ENCODE results near the gene NTNG2. TPM values are rescaled to one million over a fixed set of nuclear protein-coding genes. Genes with fewer than 3 reads are reported as not detected.

NTNG2 gene
- total RNA-seq, 2 donors from 2014 or later: 5.0 to 6.5 TPM

DNA sequence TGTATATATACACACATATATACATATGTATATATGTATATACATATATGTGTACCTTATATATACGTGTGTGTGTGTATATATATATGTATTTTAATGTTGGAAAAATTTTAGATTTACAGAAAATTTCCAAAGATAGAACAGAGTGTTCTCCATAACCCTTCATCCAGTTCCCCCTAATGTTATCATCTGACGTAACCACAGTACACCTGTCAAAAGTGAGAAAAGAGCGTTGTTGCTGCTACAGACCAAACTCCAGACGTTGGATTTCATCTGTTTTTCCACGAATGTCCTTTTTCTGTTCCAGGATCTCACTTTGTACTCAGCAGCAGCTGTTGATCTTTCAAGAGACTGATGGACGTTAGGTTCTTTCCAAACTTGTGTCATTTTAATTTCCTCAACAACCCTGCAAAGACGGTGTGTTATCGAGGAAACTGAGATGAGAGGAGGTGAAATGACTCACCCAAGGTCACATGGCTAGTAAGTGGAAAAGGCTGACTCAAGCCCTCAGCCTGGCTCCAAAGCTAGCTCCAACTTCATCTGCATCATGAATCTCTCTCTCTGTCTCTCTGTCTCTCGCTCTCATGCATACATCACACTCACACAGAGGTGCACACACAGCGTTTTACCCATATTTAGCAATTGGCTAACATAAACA lies 17.0 kb upstream of the NTNG2 start:
- DNase-seq: no peak
- intact Hi-C loops (cut with DNase I): no loop called here
- no peak for ATAC-seq

DNA sequence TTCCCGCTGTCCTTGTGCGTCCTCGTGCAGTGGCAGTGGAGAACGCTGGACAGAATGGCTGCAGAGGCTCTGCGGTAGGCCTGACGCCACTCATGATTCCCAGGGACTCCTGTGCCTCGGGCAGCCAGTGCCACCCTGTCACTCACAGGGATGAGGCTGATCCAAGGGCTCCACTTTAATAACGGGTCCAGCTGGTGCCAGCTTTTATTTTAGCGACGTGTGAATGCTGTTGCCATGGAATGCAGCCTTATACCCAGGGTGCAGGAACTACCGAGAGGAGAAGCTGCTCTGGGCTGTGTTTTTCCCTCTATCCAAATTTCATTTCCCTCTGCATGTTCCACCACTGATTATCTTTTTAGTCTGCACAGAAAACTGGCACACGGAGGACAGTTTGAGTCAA lies 15.8 kb upstream of the NTNG2 start:
- intact Hi-C loops (cut with DNase I): no loop called here
- no peak for DNase-seq
- ATAC-seq: no peak

DNA sequence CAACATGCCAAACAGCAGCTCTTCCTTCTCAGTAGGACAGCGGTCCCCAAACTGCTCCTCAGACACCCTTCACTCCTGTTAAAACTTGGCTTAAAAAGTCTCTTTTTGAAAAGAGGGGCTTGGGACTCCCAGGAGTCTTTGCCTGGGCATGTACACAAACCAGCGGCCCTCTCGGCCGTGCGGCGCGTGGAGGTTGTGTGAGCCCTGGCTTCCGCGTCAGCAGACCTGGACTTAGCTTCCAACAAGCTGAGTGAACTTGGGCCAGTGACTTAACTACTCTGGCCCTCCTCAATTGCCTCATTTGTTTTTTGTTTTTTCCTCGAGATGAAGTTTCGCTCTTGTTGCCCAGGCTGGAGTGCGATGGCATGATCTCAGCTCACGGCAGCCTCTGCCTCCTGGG lies 15.3 kb upstream of the NTNG2 start:
- intact Hi-C loops (cut with DNase I): no loop called here
- no peak for ATAC-seq
- no peak for DNase-seq

DNA sequence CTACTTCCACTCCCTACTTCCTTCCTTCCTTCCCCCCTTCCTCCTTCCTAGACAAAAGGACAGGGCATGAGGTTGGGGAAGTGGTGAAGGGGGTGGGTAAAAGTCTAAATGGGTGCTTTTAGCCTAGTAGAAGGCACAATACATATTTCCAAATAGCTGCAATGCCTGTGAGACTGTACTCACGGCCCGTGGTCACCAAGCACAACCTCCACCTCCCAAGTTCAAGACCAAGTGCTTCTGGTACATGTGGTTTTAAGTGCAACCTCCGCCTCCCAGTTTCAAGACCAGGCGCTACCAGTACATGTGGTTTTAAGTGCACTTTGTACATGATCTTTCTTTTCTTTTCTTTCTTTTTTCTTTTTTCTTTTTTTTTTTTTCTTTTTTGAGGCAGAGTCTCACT lies 14.5 kb upstream of the NTNG2 start:
- intact Hi-C loops (cut with DNase I): no loop called here
- ATAC-seq: no peak
- no peak for DNase-seq

DNA sequence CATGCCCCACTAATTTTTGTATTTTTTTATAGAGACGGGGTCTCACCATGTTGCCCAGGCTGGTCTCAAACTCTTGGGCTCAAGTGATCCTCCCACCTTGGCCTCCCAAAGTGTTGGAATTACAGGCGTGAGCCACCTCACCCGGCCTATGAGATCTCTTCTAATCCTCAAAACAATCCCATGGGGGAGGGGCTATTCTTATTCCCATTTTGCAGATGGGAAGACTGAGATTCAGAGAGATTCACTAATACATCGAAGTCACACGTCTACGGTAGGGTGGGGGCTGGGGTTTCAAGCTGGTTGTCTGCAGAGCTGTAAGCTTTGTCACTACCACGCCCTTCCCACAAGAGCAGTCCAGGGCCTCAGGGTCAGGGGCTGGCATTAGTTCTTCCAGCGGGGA lies 14.0 kb upstream of the NTNG2 start:
- ATAC-seq: no peak
- intact Hi-C loops (cut with DNase I): no loop called here
- DNase-seq: no peak

DNA sequence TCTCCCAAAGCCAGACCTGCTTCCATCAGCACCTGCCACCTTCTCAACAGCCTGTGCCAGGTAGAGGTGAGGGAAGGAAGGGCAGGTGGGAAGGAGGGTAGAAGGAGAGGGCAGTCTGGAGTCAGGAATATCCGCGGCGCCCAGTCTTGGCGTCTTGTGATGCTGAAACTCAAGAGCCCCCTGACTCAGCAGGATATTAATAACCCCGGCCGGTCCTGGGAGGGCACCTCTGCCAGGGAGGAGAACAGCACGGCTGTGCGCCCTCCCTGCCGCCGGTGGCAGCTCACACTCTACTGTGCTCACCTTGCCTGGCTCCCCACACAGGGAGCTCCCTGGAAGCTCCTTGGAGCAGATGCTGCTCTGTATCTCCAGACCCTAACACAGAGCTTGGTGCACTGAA lies 11.6 kb upstream of the NTNG2 start:
- peak; percentile 34 to 87 for ATAC-seq
- no peak for DNase-seq
- intact Hi-C loops (cut with DNase I): no loop called here

DNA sequence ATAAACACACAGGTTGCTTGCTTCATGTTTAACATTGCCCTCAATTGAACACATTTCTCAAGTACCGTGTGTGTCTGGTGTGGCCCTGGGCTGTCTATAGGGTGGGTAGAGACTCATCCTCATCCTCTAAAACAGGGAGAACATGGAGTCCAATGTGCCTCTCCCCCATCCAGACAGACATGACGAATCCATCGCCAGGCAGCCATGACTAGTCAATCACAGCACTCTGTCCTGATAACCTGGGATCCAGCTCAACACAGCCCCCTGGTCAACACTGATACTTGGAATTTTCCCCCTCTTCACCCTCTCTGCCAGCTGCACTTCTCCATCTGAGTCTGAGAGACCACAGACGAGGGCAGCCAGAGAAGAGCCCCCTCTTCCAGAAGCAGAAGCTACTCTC lies 10.7 kb upstream of the NTNG2 start:
- DNase-seq (no peak), ATAC-seq (no peak)
- intact Hi-C loops (cut with DNase I): no loop called here

DNA sequence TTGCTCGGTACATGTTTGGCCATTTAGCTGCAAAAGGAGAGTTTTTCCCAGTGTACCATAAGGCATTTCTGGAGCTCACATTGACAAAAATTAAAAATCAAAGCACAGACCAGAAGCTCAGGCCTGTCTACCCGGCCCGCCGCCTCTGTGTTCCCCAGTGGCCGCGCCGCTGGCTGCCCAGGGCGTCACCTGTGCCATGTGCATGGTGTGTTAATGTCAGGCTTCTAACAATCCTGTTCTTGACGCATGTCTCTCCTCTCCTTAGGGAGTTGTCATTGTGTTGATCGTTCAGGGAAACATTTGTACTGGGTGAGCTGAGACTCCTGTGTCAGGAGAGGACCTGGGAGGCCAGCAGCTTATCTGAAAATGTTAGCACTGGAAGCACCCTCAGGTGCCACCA lies 9.6 kb upstream of the NTNG2 start:
- no peak for DNase-seq
- intact Hi-C loops (cut with DNase I): no loop called here
- ATAC-seq: no peak

DNA sequence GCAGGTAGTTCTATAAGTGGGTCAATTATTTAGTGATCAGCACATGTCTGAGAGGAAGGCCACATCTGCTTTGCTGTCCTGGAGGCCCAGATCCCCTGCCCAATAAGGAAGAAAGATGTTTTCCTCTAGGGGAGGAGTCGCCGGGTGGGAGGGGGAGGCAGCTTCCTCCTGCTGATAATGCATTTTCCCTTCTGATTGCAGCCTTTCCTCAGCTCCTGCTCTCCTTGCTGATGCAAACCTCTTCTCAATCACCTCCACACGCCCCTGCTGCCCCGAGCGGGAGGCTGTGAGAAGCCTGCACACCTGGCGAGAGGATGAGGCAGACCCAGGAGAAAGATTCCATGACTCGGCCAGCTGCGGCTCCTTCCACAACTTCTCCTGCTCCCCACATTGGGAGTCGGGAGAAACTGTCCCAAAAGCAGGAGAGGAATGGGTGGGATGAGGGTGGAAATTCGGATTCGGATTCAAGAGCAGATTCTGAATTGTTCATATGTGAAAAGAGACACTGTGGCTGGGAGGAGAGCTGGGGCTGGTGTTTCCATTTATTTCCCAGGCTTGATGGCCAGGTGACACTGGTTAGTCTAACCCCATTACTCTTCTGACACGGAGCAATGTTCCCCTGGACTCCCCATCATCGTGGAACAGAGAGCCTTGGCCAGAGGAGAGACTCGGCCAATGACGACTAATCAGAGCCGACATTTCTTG lies 6.8 kb upstream of the NTNG2 start:
- DNase-seq (no peak), ATAC-seq (no peak)
- intact Hi-C loops (cut with DNase I): no loop called here

DNA sequence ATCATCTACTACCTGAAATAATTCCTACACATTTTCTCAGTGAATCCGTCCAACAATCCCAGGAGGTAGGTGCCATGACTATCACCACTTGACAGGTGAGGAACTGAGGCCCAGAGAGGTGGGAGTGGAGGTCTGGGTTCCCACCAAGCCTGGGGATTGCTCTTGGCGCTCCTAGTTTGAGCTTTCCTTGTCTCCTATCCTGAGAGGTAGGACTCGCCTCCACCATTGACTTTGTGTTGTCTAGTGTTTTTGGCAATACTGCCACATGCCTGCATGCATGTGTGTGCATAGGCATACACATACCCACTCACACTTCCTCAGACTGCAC lies 6.3 kb upstream of the NTNG2 start:
- intact Hi-C loops (cut with DNase I): no loop called here
- no peak for ATAC-seq
- no peak for DNase-seq

DNA sequence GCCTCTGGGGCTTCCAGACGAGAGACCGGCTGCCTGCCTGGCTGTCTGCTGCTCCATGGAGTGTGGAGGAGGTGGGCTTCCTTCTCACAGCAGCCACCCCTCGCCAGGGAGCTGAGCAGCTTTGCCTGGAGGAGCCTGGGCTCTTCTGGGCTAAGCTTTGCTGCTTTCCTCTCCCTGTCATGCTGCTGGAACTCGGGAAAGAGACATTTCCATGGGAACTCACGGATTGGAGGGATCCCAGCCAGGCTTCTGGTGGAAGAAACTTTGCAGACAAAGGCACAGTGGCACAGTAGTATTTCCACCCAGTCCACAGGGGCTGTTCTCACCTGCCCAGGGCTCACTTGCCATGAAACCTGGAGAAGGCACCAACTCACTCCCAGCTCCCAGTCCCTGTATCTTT lies 5.6 kb upstream of the NTNG2 start:
- DNase-seq (no peak), ATAC-seq (no peak)
- intact Hi-C loops (cut with DNase I): no loop called here

DNA sequence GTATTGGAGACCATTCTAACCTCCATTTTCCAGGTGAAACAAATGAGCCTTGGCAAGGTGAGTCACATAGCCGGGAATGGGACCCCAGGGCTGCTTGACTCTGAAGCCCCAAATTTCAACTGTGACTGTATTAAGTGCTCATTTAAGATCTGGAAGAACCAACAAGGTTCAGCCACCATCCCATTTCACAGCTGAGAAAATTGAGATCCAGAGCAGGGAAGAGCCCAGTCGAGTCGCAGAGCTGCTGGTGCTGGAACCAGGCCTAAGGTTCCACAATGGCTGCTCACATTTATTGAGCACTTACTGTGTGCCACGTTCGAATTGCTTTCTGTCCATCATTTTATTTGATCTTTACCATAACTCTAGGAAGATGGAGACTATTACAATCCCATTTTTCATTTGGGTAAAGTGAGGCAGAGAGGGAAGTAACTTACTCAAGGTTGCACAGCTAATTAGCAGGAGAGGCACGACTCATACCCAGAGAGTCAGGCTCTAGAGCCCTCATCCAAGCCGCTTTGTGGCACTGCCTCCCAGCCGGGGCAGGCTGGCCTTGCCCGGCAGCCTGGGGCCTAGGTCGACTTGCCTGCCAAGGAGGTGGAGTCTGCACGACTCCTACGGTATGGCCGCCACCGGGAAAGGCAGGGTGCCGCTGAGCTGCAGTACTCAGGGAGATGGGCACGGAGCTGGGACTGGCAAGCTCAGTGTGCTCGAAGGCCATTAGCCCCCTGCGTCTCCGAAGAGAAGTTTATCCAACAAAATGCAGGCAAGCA lies 4.3 kb upstream of the NTNG2 start:
- intact Hi-C loops (cut with DNase I): no loop called here
- ATAC-seq (no peak), DNase-seq (no peak)

DNA sequence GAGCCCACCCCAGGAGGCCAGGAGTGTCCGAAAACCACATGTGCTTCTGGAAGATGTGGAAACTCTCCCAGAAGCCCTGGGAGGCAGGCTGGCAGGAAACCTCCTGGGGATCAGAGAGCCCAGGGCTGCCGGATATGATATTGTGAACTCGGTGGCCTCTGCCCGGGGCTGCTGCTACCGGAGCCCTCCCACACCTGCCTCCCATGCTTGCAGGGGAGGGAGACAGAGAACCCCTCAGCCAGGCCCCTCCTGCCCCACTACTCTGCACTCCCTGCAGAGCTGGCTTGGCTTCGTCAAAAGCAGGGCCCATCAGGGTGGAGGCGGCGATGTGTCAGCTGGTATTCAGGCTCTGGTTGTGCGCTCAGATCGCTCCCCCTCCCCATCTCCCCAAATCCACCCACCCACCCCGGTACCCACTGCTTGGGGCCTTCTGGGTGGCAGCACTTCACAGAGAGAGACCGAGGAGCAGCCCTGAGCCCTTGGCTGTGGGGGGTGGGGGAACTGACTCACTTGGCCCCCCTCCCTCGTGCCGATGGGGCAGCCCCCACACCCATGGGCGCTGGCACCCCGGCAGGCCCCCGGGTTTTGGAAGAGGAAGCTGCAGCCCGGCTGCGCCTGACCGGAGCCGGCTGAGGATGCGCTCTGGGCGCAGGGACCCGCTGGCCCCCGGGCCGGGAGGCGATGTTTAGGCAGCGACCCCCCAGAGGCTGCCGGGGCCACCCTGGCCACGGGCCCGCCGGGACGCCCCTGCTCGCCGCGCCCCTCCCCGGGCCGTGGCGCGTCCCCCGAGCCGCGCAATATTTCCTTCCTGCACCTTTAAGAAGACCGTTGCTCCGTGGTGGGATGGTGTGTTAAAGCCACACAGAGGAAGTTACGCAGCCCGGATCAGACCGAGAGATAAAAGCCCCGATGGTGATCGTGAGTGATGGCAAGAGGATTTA lies 786 bp upstream of the NTNG2 start:
- peak; percentile 33 to 36 for ATAC-seq
- no peak for DNase-seq
- intact Hi-C loops (cut with DNase I): no loop called here

DNA sequence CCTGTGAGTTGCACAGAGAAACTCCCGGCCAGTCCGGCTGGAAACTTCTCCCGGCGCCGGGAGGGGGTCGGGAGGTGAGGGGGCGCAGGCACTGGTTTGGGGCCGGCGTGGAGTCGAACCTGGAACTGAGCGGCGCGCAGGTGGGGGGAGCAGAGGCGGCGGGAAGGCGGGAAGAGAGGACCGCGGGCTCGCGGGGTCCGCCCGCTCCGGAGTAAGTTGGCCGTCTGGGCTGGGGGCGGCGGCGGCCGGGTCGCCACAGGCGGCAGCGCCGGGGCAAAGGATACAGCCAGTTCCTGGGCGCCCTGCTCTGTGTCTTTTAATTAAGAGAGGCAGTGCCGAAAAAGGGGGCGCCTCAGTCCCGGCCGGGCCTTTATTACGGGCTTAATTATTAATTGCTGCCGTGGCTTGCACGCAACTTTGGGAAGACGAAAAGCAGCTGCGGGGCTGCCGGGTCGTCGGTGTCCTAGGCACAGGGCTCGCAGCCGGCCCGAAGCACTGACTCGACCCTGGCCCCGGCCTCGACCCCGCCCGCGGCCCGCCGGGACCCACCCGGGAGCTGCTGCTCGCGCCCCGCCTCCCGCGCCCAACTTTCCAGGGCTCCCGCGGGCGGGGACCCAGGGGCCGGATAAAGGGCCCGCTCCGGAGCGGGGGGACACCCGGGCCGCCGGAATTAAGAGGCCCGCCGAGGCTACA lies 1.1 kb downstream of the NTNG2 start:
- no peak for DNase-seq
- intact Hi-C loops (cut with DNase I): no loop called here
- peak; percentile 4 to 7 for ATAC-seq

DNA sequence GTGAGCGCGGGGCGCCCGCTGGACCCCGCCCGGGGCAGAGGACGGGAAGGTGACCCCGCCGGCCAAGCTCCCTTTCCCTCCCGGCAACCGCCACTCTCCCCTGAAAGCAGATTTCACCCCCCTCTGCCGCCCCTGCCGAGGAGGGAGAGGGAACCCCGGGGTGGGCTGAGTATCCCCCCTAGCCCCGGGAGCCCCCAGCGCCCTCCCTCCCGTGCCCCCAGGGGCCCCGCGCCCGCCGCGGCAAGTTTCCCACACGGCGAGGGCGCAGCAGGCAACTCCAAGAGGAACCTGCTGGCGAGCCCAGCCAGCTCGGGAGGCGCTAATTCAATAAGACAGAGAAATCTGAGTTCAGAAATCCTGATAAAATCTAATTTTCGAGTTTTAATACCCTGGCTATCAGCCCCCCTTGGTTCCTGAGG lies 1.6 kb downstream of the NTNG2 start:
- DNase-seq (no peak), ATAC-seq (peak in 1 of 2 donors; percentile 24)
- intact Hi-C loops (cut with DNase I): no loop called here

DNA sequence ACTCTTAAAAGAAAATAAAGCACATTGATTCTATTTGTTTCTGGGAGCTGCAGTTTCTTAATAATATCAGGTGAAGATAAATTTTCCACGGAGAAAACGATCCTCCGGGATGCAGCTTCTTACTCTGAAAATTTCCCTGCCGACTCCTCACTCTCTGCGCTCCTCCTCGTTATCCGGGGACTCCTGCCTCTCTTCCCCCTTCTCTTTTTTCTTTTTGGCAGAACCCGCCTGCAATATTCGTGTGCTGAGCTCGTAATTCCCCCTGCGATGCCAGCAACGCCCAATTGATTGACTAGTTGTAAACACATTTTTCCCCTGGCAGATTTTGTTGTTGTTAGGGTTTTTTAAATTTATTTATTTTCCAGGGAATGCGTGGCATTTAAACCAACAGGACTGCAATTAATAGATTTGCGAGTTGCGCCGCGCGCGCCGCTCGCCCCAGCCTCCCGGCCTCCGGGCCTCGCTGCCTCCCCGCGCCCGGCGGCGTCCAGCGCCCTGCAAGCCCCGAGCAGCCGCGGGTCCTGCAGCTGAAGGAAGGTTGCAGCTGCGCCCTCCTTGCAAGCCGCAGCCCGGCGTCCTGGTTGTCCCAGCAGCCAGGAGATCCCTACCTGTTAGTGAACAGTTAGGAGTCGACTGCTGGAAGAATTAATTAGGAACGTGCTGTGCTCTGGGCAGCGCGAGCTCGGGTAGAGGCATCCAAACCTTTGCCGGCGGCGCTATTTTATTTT lies 2.2 kb downstream of the NTNG2 start:
- ATAC-seq (peak in 1 of 2 donors; percentile 3), DNase-seq (no peak)
- intact Hi-C loops (cut with DNase I): no loop called here

DNA sequence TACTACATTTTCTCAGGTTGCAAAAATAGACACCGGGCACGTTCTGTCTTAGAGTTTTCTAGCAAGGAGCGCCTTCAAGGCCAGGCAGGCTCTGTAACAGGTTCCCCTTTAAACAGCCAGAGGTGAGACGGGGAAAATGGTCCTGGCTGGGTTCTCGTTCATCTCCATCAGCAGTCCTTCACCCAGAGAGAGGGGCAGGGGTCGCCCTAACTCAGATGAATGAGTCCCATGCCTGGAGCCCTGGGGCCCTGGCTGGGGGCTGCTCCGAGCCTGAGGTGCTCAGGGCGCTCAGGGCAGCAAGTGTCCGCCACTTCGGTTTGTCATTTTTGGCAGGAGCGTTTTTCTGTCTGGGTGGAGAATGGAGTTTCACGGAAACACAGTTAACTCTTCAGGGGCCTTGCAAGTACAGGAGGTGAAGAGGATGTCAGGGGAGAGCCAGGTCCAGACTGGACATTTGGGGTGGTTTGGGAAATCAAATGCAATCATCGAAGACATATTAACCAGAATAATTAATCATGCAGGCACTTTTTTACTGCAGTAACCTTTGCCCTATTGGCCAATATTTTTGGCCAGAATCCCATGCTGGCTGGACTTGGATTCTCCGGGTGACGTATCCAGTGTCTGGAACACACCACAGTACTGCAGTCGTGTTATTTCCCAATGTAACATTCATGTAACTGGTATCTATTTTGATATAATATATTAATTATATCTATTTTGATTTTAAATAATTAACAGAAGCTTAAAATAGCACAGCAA lies 2.9 kb downstream of the NTNG2 start:
- DNase-seq: peak; percentile 61
- peak in 1 of 2 donors; percentile 47 for ATAC-seq
- intact Hi-C loops (cut with DNase I): no loop called here

DNA sequence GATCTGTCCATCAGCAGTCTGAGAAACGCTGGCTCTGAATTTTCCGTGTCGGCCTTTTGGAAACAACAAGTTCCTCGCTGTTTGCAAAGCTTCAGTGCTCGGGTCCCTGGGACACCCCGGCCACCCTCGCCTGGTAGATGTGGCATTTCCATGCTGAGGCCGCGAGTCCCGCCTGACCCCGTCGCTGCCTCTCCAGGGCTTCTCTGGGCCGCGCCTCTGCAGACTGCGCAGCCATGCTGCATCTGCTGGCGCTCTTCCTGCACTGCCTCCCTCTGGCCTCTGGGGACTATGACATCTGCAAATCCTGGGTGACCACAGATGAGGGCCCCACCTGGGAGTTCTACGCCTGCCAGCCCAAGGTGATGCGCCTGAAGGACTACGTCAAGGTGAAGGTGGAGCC lies 4.7 kb downstream of the NTNG2 start:
- intact Hi-C loops (cut with DNase I): no loop called here
- DNase-seq (no peak), ATAC-seq (no peak)

Measured in left cardiac atrium (tissue), 4 donors.